Spinal cord (tissue), 10 donors: ENCODE data around the gene TMEM190. TPM values are rescaled to one million over a fixed set of nuclear protein-coding genes. Genes with fewer than 3 reads are reported as not detected.

Source experiments
- DNase-seq, 6 donors: peaks; one replicate each; pipeline versions ENCODE4 v3.0.0 to v3.0.0-alpha.2; 2013 to 2015; ENCODE audit warnings: low spot score in 6 of 6, low read depth in 4 of 6
- H3K27ac ChIP-seq: one replicate; pipeline ENCODE4 v1.5.1; 2013; ENCODE audit warnings: low read depth, low read length, control low read depth
- H3K27me3 ChIP-seq: one replicate; pipeline ENCODE4 v1.6.1; 2013; ENCODE audit warnings: low read length; ENCODE audit not compliant: control insufficient read depth, insufficient read depth
- H3K36me3 ChIP-seq: one replicate; pipeline ENCODE4 v1.6.1; 2013; ENCODE audit warnings: low read length; ENCODE audit not compliant: control insufficient read depth, insufficient read depth
- H3K4me1 ChIP-seq: one replicate; pipeline ENCODE4 v1.6.1; 2013; ENCODE audit warnings: low read length; ENCODE audit not compliant: control insufficient read depth, insufficient read depth
- H3K4me3 ChIP-seq: one replicate; pipeline ENCODE4 v1.5.1; 2013; ENCODE audit warnings: low read depth, low read length, control low read depth
- H3K9me3 ChIP-seq: one replicate; pipeline ENCODE4 v1.6.1; 2013; ENCODE audit warnings: low read length; ENCODE audit not compliant: control insufficient read depth, insufficient read depth
- WGBS: methylation state at CpG from one replicate; pipeline ENCODE4 v1.1.5; 2013; ENCODE audit warnings: missing lambda C conversion rate; ENCODE audit not compliant: insufficient coverage; 5-methylcytosine and 5-hydroxymethylcytosine counted together
- polyA plus RNA-seq, 2 donors: library from polyadenylated mRNA; unstranded; fragments of 120-200 nt; gene quantifications; one replicate each; pipeline ENCODE4 v1.2.1, GENCODE V29; 2013; ENCODE audit not compliant: insufficient read length in 2 of 2
- total RNA-seq, 2 donors: library from RNA; depleted of rRNA in 1 of 2; stranded (reverse); fragments of 120-200 nt in 1 of 2; fragments of >200 nt in 1 of 2; gene quantifications; one replicate each; pipeline versions ENCODE4 v1.2.3 to v1.2.4, GENCODE V29; 2013 to 2014
- donor health status: healthy.

The TMEM190 gene
- total and polyA plus RNA-seq, 4 donors = 0.40 to 5.0 (median 1.4) TPM

DNA sequence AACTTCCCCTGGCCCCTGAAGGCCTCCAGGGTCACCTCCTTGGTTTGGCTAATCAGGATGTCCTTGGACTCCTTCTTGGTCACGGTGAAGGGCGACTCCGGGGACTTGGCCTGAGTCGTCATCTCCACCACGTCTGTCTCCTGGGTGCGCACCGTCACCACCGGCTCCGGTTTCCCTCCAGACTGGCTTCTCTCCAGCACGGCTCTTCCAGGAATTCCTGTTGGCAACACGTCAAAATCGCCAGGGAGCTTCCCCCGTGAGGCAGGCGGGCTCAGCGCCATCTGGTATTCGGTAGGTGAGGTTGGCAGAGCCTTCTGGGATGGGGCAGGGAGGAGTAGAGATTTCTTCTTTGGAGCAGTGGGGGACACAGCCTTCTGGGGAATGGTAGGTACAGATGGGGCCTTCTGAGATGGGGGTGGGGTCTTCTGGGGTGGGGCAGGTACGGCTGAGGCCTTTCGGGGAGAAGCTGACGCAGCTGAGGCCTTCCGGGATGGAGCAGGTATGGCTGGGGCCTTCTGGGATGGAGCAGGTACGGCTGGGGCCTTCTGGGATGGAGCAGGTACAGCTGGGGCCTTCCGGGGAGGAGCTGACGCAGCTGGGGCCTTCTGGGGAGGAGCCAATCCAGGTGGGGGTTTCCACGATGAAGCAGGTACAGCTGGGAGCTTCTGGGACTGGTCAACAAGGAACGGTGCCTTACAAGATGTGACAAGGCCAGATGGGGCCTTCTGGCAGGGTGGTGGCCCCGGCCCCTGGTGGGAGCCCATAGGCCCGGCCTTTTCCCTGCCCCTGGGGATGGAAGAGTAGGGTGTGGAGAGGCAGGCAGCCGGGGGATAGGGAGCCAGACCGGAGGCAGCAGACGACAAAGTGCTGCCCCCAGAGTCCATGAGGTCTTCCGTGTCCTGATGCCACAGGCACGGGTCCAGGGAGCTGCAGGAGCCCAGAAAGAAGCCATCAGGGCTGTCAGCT lies 17.4 kb upstream of the TMEM190 start:
- no peak overlapping the region for H3K4me3 ChIP-seq
- H3K27me3 ChIP-seq = peaks cover 11% of the 10 kb centered on the region
- no peak for DNase-seq
- no peak overlapping the region for H3K27ac ChIP-seq
- no peaks in the 10 kb centered on the region for H3K36me3 ChIP-seq
- H3K4me1 ChIP-seq = peaks cover 14% of the 10 kb centered on the region
- H3K9me3 ChIP-seq = no peaks in the 10 kb centered on the region
- 68% methylated on average over 30 of the region's 32 CpGs for WGBS

DNA sequence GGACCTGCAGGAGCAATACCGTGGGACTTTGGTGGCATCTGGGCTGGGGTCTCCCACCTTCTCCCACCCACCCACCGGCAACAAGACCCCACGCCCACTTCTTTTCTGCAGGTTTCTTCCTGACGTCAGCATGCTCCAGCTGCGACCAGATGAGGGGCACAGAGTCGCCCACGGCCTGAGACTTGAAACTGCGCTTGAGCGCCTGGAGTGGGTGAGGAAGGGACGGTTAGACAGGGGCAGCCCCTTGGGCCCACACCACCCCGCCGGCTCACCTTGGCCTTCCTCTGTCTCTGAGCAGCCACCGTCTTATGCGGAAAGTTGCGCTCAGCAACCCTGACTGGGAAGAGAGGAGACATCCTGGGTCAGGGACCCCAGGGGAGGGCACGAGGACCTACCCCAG lies 15.7 kb upstream of the TMEM190 start:
- peaks cover 8% of the 10 kb centered on the region for H3K4me1 ChIP-seq
- no peaks in the 10 kb centered on the region for H3K9me3 ChIP-seq
- H3K27me3 ChIP-seq = peaks cover 1% of the 10 kb centered on the region
- no peak for DNase-seq
- no peak overlapping the region for H3K27ac ChIP-seq
- no peak overlapping the region for H3K4me3 ChIP-seq
- H3K36me3 ChIP-seq = no peaks in the 10 kb centered on the region
- WGBS = 91% methylated on average over 14 of the region's 16 CpGs

DNA sequence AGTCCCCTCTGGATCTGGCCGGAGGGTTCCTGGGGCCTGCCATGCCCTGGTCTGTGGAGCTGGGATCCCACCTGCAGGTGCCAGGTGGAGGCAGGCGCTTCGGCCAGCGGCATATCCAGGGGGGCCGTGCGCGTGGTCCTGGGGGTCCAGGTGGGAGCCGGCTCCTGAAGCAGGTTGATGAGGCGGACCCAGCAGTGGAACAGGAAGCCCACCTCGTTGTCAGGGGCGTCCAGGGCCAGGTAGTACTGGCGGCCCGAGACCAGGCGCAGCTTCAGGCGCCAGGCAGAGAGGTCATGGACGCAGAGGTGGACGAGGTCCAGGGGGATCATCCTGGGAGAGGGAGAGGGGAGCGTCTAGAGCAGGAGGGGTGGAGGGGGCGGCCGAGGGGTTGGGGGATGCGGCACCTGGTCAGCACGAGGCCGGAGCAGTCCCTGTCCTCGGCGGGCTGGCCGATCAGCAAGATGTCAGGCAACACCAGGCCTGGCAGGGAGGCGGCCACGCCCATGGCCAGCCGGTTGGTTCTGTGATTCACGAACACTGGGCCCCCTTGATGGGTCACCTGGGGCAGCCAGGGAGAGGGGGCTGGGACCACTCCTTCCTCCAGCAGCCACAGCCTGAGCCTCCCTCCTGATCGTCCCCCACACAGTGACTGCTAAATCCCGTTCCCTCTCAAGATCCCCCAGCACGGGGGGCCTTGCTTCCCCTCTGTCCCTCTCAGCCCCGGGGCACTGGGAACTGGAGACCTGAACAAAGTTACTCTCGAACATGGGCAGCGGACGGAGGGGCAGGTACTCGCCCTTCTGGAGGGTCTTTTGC lies 14.2 kb upstream of the TMEM190 start:
- H3K4me3 ChIP-seq = no peak overlapping the region
- 74% methylated on average over 36 of the region's 38 CpGs for WGBS

DNA sequence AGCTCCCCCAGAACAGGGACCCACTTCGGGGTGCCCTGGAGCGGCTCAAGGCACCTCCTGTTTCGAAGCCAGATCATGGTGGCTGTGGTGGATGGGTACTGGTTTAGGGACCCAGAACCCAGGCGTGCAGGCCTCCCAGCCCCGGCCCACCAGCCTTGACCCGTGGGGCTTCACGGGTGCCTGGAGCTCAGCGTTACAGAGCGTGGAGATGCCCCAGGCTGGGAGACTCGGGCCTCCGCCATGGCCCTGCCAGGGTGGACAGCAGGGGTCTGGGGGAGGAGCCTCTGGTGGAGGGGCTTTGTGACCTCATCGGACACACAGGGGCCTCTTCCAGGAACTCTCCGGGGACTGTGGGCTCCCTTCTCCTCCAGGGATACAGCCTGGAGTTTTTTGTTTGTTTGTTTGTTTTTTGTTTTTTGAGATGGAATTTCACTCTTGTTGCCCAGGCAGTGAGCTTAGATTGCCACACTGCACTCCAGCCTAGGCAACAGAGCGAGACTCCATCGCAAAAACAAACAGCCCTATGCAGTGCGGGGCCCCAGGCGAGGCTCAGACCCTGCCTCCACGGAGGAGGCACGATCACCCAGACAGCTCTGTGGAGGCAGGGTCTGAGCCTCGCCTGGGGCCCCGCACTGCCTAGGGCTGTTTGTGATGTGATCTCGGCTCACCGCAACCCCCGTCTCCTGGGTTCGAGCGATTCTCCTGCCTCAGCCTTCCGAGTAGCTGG lies 13.5 kb upstream of the TMEM190 start, which contains the start of gene GARIN5B:
Gene GARIN5B, minus strand, starts transcription at position 271 of the 727 bp plus-strand sequence. Its CDS starts 194 bp downstream, at position 77.
- Histone ChIP-seq H3K4me1 (peaks cover 6% of the 10 kb centered on the region), H3K27me3 (peaks cover 6% of the 10 kb centered on the region), H3K4me3 (no peak within 1 kb of the TSS), H3K9me3 (no peaks in the 10 kb centered on the region), H3K36me3 (no peaks in the 10 kb centered on the region), H3K27ac (no peak within 1 kb of the TSS)
- no peak for DNase-seq
- 56% methylated on average over 21 of the region's 27 CpGs for WGBS

More for the DNA sequence above, 14.2 kb upstream of the TMEM190 start:
- H3K4me1 ChIP-seq = peaks cover 8% of the 10 kb centered on the region
- no peaks in the 10 kb centered on the region for H3K36me3 ChIP-seq
- no peaks in the 10 kb centered on the region for H3K9me3 ChIP-seq
- H3K27me3 ChIP-seq = no peaks in the 10 kb centered on the region
- H3K27ac ChIP-seq = no peak overlapping the region
- no peak for DNase-seq

DNA sequence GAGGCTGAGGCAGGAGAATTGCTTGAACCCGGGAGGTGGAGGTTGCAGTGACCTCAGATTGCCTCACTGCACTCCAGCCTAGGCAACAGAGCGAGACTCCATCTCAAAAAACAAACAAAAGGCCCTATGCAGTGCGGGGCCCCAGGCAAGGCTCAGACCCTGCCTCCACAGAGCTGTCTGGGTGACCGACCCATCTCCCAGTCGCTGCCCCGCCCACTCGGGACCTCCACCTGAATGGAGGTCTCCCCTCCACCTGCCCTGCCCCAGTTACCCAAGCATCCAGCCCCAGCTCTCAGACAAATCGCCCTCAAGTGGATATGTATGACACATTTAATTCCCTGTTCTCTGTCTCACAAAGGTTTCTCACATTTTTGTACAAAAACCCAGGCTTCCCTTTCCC lies 11.4 kb upstream of the TMEM190 start:
- H3K36me3 ChIP-seq = no peaks in the 10 kb centered on the region
- H3K27ac ChIP-seq = no peak overlapping the region
- H3K9me3 ChIP-seq = no peaks in the 10 kb centered on the region
- no peak for DNase-seq
- H3K27me3 ChIP-seq = peaks cover 25% of the 10 kb centered on the region
- no peak overlapping the region for H3K4me3 ChIP-seq
- WGBS = 67% methylated on average over 7 of the region's 8 CpGs
- H3K4me1 ChIP-seq = peaks cover 22% of the 10 kb centered on the region

DNA sequence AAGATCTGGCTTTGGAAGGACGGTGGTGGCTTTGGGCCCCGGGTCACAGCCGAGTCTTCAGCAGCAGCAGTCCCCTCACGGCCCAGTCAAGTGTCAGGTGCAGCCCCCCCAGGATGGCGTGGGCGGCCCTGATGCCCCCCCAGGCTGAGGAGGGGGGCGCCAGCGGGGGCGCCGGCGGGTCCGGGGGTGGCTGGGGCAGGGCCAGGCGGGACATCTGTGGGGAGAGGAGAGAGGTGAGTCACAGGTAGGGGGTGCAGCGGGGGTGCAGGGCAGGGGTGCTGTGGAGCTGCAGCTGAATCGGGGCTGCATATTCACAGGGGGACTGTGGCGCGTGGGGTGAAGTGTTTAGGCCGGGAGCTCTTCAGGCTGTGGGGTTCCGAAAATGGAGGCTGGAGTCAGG lies 10.7 kb upstream of the TMEM190 start:
- DNase-seq = no peak
- 69% methylated on average over 17 of the region's 19 CpGs for WGBS
- H3K27me3 ChIP-seq = peaks cover 32% of the 10 kb centered on the region
- no peak overlapping the region for H3K4me3 ChIP-seq
- H3K9me3 ChIP-seq = no peaks in the 10 kb centered on the region
- no peak overlapping the region for H3K27ac ChIP-seq
- peaks cover 27% of the 10 kb centered on the region for H3K4me1 ChIP-seq
- H3K36me3 ChIP-seq = no peaks in the 10 kb centered on the region

DNA sequence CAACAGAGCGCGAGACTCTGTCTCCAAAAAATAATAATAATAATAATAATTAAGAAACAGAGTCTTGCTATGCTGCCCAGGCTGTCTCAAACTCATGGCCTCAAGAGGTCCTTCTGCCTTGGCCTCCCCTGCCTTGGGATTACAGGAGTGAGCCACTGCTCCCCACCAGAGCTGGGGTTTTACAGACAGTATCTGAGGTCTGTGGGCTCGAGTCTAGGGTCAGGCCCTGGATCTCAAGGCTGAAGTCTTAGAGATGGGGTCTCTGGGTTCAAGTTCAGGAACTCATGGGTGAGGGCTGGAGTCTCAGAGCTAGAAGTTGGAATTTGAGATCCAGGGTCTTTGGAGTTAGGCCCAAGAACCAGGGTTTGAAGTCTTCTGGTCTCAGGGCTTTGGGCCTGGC lies 9.8 kb upstream of the TMEM190 start:
- no peak overlapping the region for H3K4me3 ChIP-seq
- H3K27me3 ChIP-seq = peaks cover 40% of the 10 kb centered on the region
- WGBS = 81% methylated on average over 1 of the region's 3 CpGs
- no peak for DNase-seq
- no peaks in the 10 kb centered on the region for H3K36me3 ChIP-seq
- H3K9me3 ChIP-seq = no peaks in the 10 kb centered on the region
- H3K4me1 ChIP-seq = peaks cover 27% of the 10 kb centered on the region
- H3K27ac ChIP-seq = no peak overlapping the region

DNA sequence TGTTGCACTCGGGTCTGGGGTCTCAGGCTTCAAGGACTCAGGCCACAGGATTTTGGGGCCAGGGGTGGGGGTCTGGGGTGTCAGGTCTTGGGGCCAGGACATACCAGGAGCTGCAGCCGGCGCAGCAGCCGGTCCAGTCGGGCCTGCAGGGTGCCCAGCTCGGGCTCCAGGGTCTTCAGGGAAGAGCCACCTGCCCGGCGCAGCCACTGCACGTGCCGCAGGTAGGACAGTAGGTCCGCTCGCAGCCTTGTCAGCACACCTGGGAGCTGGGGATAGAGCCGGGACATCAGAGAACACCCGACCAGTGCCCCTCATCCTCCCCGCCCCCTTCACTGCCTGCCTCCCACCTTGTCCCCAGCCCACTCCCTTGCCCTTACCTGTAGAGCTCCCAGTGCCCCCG lies 8.5 kb upstream of the TMEM190 start:
- Histone ChIP-seq H3K4me3 (no peak overlapping the region), H3K27me3 (peaks cover 51% of the 10 kb centered on the region), H3K9me3 (no peaks in the 10 kb centered on the region), H3K4me1 (peaks cover 23% of the 10 kb centered on the region), H3K36me3 (no peaks in the 10 kb centered on the region), H3K27ac (no peak overlapping the region)
- DNase-seq = no peak
- WGBS = 80% methylated on average over 16 of the region's 16 CpGs
